Measurements from ENCODE around the gene UGT3A2.
"Not testable (repeated sequence)": the region's sequence is repeated elsewhere in the genome, so short reads cannot be mapped to it uniquely, and the experiment has no call there.

UGT3A2 gene

GRCh38 chr5:36019584-36019983 is 47.1 kb downstream of the UGT3A2 start:
- DNase-seq (ENCODE audit: low read depth, low spot score), result not testable (repeated sequence)

GRCh38 chr5:36017622-36018021 is 49.1 kb downstream of the UGT3A2 start:
- DNase-seq (ENCODE audit: low read depth, low spot score), result no peak
- H3K4me3 ChIP-seq (ENCODE audit: low read length), result no peak overlapping the region

More at GRCh38 chr5:36019584-36019983, 47.1 kb downstream of the UGT3A2 start:
- not testable (repeated sequence) for H3K4me3 ChIP-seq (ENCODE audit: low read length)

GRCh38 chr5:36017004-36017403 is 49.7 kb downstream of the UGT3A2 start:
- no peak overlapping the region for H3K4me3 ChIP-seq (ENCODE audit: low read length)
- DNase-seq (ENCODE audit: low read depth, low spot score), result no peak

GRCh38 chr5:36013182-36013581 is 53.5 kb downstream of the UGT3A2 start:
- H3K4me3 ChIP-seq (ENCODE audit: low read length), result no peak overlapping the region

GRCh38 chr5:36009698-36010097 is 57.0 kb downstream of the UGT3A2 start:
- DNase-seq (ENCODE audit: low read depth, low spot score), result no peak
- no peak overlapping the region for H3K4me3 ChIP-seq (ENCODE audit: low read length)

More at GRCh38 chr5:36013182-36013581, 53.5 kb downstream of the UGT3A2 start:
- DNase-seq (ENCODE audit: low read depth, low spot score), result no peak

- H3K4me3 ChIP-seq (ENCODE audit: low read length), result no peak overlapping the region
- DNase-seq (ENCODE audit: low read depth, low spot score), result no peak
These were observed 59.3 kb downstream of the UGT3A2 start for GRCh38 chr5:36007366-36007765.

GRCh38 chr5:36006163-36006562 is 60.5 kb downstream of the UGT3A2 start:
- no peak overlapping the region for H3K4me3 ChIP-seq (ENCODE audit: low read length)
- DNase-seq (ENCODE audit: low read depth, low spot score), result no peak

- DNase-seq (ENCODE audit: low read depth, low spot score), result no peak
- H3K4me3 ChIP-seq (ENCODE audit: low read length), result no peak overlapping the region
These were observed 65.7 kb downstream of the UGT3A2 start for GRCh38 chr5:36001032-36001431.

GRCh38 chr5:35999547-35999946 is 67.1 kb downstream of the UGT3A2 start:
- no peak for DNase-seq (ENCODE audit: low read depth, low spot score)
- H3K4me3 ChIP-seq (ENCODE audit: low read length), result no peak overlapping the region

GRCh38 chr5:35996076-35996475 is 70.6 kb downstream of the UGT3A2 start:
- no peak for DNase-seq (ENCODE audit: low read depth, low spot score)
- no peak overlapping the region for H3K4me3 ChIP-seq (ENCODE audit: low read length)

- no peak within 1 kb of the TSS for H3K4me3 ChIP-seq (ENCODE audit: low read length)
- DNase-seq (ENCODE audit: low read depth, low spot score), result no peak
These were observed 75.6 kb downstream of the UGT3A2 start, which contains the start of gene UGT3A1 for GRCh38 chr5:35990941-35991611. Gene UGT3A1, minus strand, starts transcription at chr5:35991390. Its CDS starts 150 bp downstream, at chr5:35991240.

- H3K4me3 ChIP-seq (ENCODE audit: low read length), result no peak overlapping the region
- no peak for DNase-seq (ENCODE audit: low read depth, low spot score)
These were observed 76.2 kb downstream of the UGT3A2 start for GRCh38 chr5:35990520-35990919.

GRCh38 chr5:35988529-35988928 is 78.2 kb downstream of the UGT3A2 start:
- DNase-seq (ENCODE audit: low read depth, low spot score), result no peak
- H3K4me3 ChIP-seq (ENCODE audit: low read length), result no peak overlapping the region

- DNase-seq (ENCODE audit: low read depth, low spot score), result no peak
- no peak overlapping the region for H3K4me3 ChIP-seq (ENCODE audit: low read length)
These were observed 78.9 kb downstream of the UGT3A2 start for GRCh38 chr5:35987776-35988175.

Measured in Jurkat, Clone E6-1 (cell line).